NCI-H82 treated with DMSO at 0.1 percent for 48 hours (cell line): ENCODE results near the gene CSAD.

Experiments
- DNase-seq: peaks from one replicate; lab custom pipeline; 2025; ENCODE audit not compliant: unreplicated experiment; lab: John Stamatoyannopoulos, UW

Gene CSAD

GRCh38 chr12:53180220-53180930 lies at the start of gene CSAD, which contains the start of gene ZNF740:
Gene CSAD (minus strand): TSS chr12:53180925. CDS start chr12:53173470, 7,455 bp downstream.
Gene ZNF740 (plus strand): TSS chr12:53180722. CDS start chr12:53181984, 1,262 bp downstream.
- peak; percentile 94 for DNase-seq

GRCh38 chr12:53230108-53230845 lies 49.6 kb upstream of the CSAD start:
- DNase-seq, result no peak

- DNase-seq, result no peak
Observed at GRCh38 chr12:53229454-53229853, 48.7 kb upstream of the CSAD start.

- DNase-seq, result no peak
Observed at GRCh38 chr12:53227836-53228235, 47.1 kb upstream of the CSAD start.

- DNase-seq, result no peak
Observed at GRCh38 chr12:53227341-53227740, 46.6 kb upstream of the CSAD start.

GRCh38 chr12:53226815-53227214 lies 46.1 kb upstream of the CSAD start:
- no peak for DNase-seq

GRCh38 chr12:53225635-53226424 lies 45.1 kb upstream of the CSAD start:
- no peak for DNase-seq

- no peak for DNase-seq
Observed at GRCh38 chr12:53224897-53225634, 44.3 kb upstream of the CSAD start.

- DNase-seq, result peak; percentile 17
Observed at GRCh38 chr12:53224061-53224896, 43.6 kb upstream of the CSAD start.

- no peak for DNase-seq
Observed at GRCh38 chr12:53223389-53224060, 42.8 kb upstream of the CSAD start.

- no peak for DNase-seq
Observed at GRCh38 chr12:53222806-53223261, 42.1 kb upstream of the CSAD start.

GRCh38 chr12:53222170-53222721 lies 41.5 kb upstream of the CSAD start:
- DNase-seq, result no peak

- DNase-seq, result no peak
Observed at GRCh38 chr12:53221203-53222080, 40.7 kb upstream of the CSAD start.

GRCh38 chr12:53220694-53221202 lies 40.0 kb upstream of the CSAD start:
- DNase-seq, result peak; percentile 47

- DNase-seq, result no peak
Observed at GRCh38 chr12:53219956-53220693, 39.4 kb upstream of the CSAD start.

GRCh38 chr12:53219292-53219955 lies 38.7 kb upstream of the CSAD start:
- DNase-seq, result no peak
